Measurements from ENCODE around the gene SPATA31D1.
"Not testable (repeated sequence)": the region's sequence is repeated elsewhere in the genome, so short reads cannot be mapped to it uniquely, and the experiment has no call there.

The SPATA31D1 gene

GRCh38 chr9:81988472-81988871 lies at the start of gene SPATA31D1:
SPATA31D1 (plus strand) TSS chr9:81988772; CDS start chr9:81988819, 47 bp downstream.
- DNase-seq, result not testable (repeated sequence)

GRCh38 chr9:81943393-81943792 lies 45.2 kb upstream of the SPATA31D1 start, which contains the start of gene SPATA31D3:
SPATA31D3 (plus strand) TSS chr9:81943500; CDS start chr9:81943586, 86 bp downstream.
- not testable (repeated sequence) for DNase-seq

- not testable (repeated sequence) for DNase-seq
Measured at GRCh38 chr9:81948650-81949049, 39.9 kb upstream of the SPATA31D1 start.

- no peak for DNase-seq
Measured at GRCh38 chr9:81953096-81953495, 35.5 kb upstream of the SPATA31D1 start.

GRCh38 chr9:81955625-81956024 lies 32.9 kb upstream of the SPATA31D1 start:
- DNase-seq, result no peak

- DNase-seq, result no peak
Measured at GRCh38 chr9:81964218-81965171, 24.1 kb upstream of the SPATA31D1 start.

- no peak for DNase-seq
Measured at GRCh38 chr9:81968026-81968425, 20.5 kb upstream of the SPATA31D1 start.

GRCh38 chr9:81969971-81970370 lies 18.6 kb upstream of the SPATA31D1 start:
- DNase-seq, result no peak

- no peak for DNase-seq
Measured at GRCh38 chr9:81971727-81972126, 16.8 kb upstream of the SPATA31D1 start.

- DNase-seq, result no peak
Measured at GRCh38 chr9:81974764-81975163, 13.8 kb upstream of the SPATA31D1 start.

GRCh38 chr9:81976351-81976750 lies 12.2 kb upstream of the SPATA31D1 start:
- no peak for DNase-seq

GRCh38 chr9:81979196-81979595 lies 9.4 kb upstream of the SPATA31D1 start:
- DNase-seq, result no peak

- no peak for DNase-seq
Measured at GRCh38 chr9:81980568-81980967, 8.0 kb upstream of the SPATA31D1 start.

- DNase-seq, result no peak
Measured at GRCh38 chr9:81981883-81982282, 6.7 kb upstream of the SPATA31D1 start.

- DNase-seq, result no peak
Measured at GRCh38 chr9:81984928-81985327, 3.6 kb upstream of the SPATA31D1 start.

GRCh38 chr9:81986051-81986450 lies 2.5 kb upstream of the SPATA31D1 start:
- no peak for DNase-seq

GRCh38 chr9:81989700-81990099 lies 1.1 kb downstream of the SPATA31D1 start:
- no peak for DNase-seq

- no peak for DNase-seq
Measured at GRCh38 chr9:81993656-81994055, 5.1 kb downstream of the SPATA31D1 start.

GRCh38 chr9:81999806-82000205 lies 11.2 kb downstream of the SPATA31D1 start:
- no peak for DNase-seq

- DNase-seq, result no peak
Measured at GRCh38 chr9:82010711-82011110, 22.1 kb downstream of the SPATA31D1 start.

GRCh38 chr9:82011133-82011532 lies 22.6 kb downstream of the SPATA31D1 start:
- DNase-seq, result no peak

- DNase-seq, result no peak
Measured at GRCh38 chr9:82012276-82012675, 23.7 kb downstream of the SPATA31D1 start.

- DNase-seq, result no peak
Measured at GRCh38 chr9:82020331-82020730, 31.8 kb downstream of the SPATA31D1 start.

GRCh38 chr9:82021198-82021597 lies 32.6 kb downstream of the SPATA31D1 start:
- DNase-seq, result no peak
